HEK293 (cell line): Measurements from ENCODE around the gene TMEM41B.

Experiments
- CTCF ChIA-PET: fragments of 350-600 bp; formaldehyde crosslinking; extraction: SDS; loops from one replicate; lab custom pipeline; 2021; ENCODE audit warnings: antibody characterized with exemption; lab: Yijun Ruan, JAX
- POLR2A ChIA-PET: fragments of 300-600 bp; formaldehyde crosslinking; extraction: SDS; loops from one replicate; lab custom pipeline; 2020; ENCODE audit warnings: antibody characterized with exemption, inconsistent platforms; lab: Yijun Ruan, JAX
- H3K27ac ChIP-seq: fragments of 200-500 bp; sonication (Bioruptor generic); 2 replicates; pipeline ENCODE4 v1.5.1; 2014; ENCODE audit warnings: low read depth, low read length, control low read depth, inconsistent platforms; ENCODE audit errors: extremely low read depth
- H3K36me3 ChIP-seq, 2 experiments: fragments of 200-500 bp in 1 of 2; sonication (Bioruptor generic) in 1 of 2; 1 replicate in 1 of 2; 2 replicates in 1 of 2; pipeline ENCODE4 v1.5.1; 2014 to 2017; ENCODE audit warnings: inconsistent platforms in 2 of 2, low read length in 2 of 2; ENCODE audit not compliant: control insufficient read depth in 2 of 2, insufficient read depth in 1 of 2
- H3K4me1 ChIP-seq: fragments of 200-500 bp; sonication (Bioruptor generic); 2 replicates; pipeline ENCODE4 v1.5.1; 2014; ENCODE audit warnings: mild to moderate bottlenecking, low read length, inconsistent platforms; ENCODE audit not compliant: control insufficient read depth, insufficient read depth
- H3K4me3 ChIP-seq: 2 replicates; pipeline ENCODE4 v1.5.1; 2011; ENCODE audit warnings: low read depth, mild to moderate bottlenecking, control low read depth, low read length, moderate library complexity
- H3K9me3 ChIP-seq: fragments of 200-500 bp; sonication (Bioruptor generic); 2 replicates; pipeline ENCODE4 v1.5.1; 2014; ENCODE audit warnings: low read depth, low read length, inconsistent platforms; ENCODE audit not compliant: control insufficient read depth, insufficient read depth
- BCL11A ChIP-seq: fragments of 450-650 bp; formaldehyde crosslinking; IDR thresholded peaks from 2 replicates; pipeline ENCODE4 v1.5.1; 2016; ENCODE audit warnings: low read depth, missing biosample characterization, missing genetic modification characterization
- MZF1 ChIP-seq: fragments of 450-650 bp; formaldehyde crosslinking; IDR thresholded peaks from 2 replicates; pipeline ENCODE4 v1.5.1; 2017; ENCODE audit warnings: missing biosample characterization, missing genetic modification characterization, borderline replicate concordance
- OSR2 ChIP-seq: fragments of 450-650 bp; formaldehyde crosslinking; IDR thresholded peaks from 2 replicates; pipeline ENCODE4 v1.5.1; 2016; ENCODE audit warnings: missing biosample characterization, missing genetic modification characterization
- RBAK ChIP-seq: fragments of 450-650 bp; formaldehyde crosslinking; IDR thresholded peaks from 2 replicates; pipeline ENCODE4 v1.5.1; 2016; ENCODE audit warnings: missing biosample characterization, missing genetic modification characterization
- REST ChIP-seq: fragments of 450-650 bp; formaldehyde crosslinking; IDR thresholded peaks from 2 replicates; pipeline ENCODE4 v1.5.1; 2016; ENCODE audit warnings: missing biosample characterization, missing genetic modification characterization
- SP2 ChIP-seq: fragments of 450-650 bp; formaldehyde crosslinking; IDR thresholded peaks from 2 replicates; pipeline ENCODE4 v1.5.1; 2016; ENCODE audit warnings: missing biosample characterization, missing genetic modification characterization
- YY2 ChIP-seq: fragments of 450-650 bp; formaldehyde crosslinking; IDR thresholded peaks from 2 replicates; pipeline ENCODE4 v1.5.1; 2016; ENCODE audit warnings: missing biosample characterization, missing genetic modification characterization
- ZBTB26 ChIP-seq: fragments of 450-650 bp; formaldehyde crosslinking; optimal IDR thresholded peaks from 2 replicates; pipeline ENCODE3; 2016; ENCODE audit warnings: missing biosample characterization, mild to moderate bottlenecking, missing genetic modification characterization
- ZNF121 ChIP-seq: fragments of 450-650 bp; formaldehyde crosslinking; IDR thresholded peaks from 2 replicates; pipeline ENCODE4 v1.5.1; 2016; ENCODE audit warnings: missing biosample characterization, missing genetic modification characterization
- ZNF214 ChIP-seq: fragments of 450-650 bp; formaldehyde crosslinking; IDR thresholded peaks from 2 replicates; pipeline ENCODE4 v1.5.1; 2017; ENCODE audit warnings: missing biosample characterization, mild to moderate bottlenecking, missing genetic modification characterization, borderline replicate concordance
- ZNF26 ChIP-seq: fragments of 450-650 bp; formaldehyde crosslinking; IDR thresholded peaks from 2 replicates; pipeline ENCODE4 v1.5.1; 2016; ENCODE audit warnings: missing biosample characterization, missing genetic modification characterization
- ZNF335 ChIP-seq: fragments of 450-650 bp; formaldehyde crosslinking; conservative IDR thresholded peaks from 2 replicates; pipeline ENCODE4 v1.5.1; 2016; ENCODE audit warnings: missing biosample characterization, missing genetic modification characterization
- ZNF423 ChIP-seq: fragments of 450-650 bp; formaldehyde crosslinking; IDR thresholded peaks from 2 replicates; pipeline ENCODE4 v1.5.1; 2016; ENCODE audit warnings: missing biosample characterization, missing genetic modification characterization
- ZNF548 ChIP-seq: fragments of 450-650 bp; formaldehyde crosslinking; IDR thresholded peaks from 2 replicates; pipeline ENCODE4 v1.5.1; 2016; ENCODE audit warnings: missing biosample characterization, missing genetic modification characterization
- ZNF549 ChIP-seq: fragments of 450-650 bp; IDR thresholded peaks from 2 replicates; pipeline ENCODE4 v1.5.1; 2018; ENCODE audit warnings: missing biosample characterization, missing genetic modification characterization, mild to moderate bottlenecking, inconsistent platforms, moderate library complexity
- ZNF629 ChIP-seq: fragments of 450-650 bp; formaldehyde crosslinking; IDR thresholded peaks from 2 replicates; pipeline ENCODE4 v1.5.1; 2017; ENCODE audit warnings: missing biosample characterization, missing genetic modification characterization
- ZNF677 ChIP-seq: fragments of 450-650 bp; IDR thresholded peaks from 2 replicates; pipeline ENCODE4 v1.5.0; 2018; ENCODE audit warnings: missing biosample characterization, mild to moderate bottlenecking, missing genetic modification characterization, moderate library complexity
- ZNF692 ChIP-seq: fragments of 450-650 bp; formaldehyde crosslinking; IDR thresholded peaks from 2 replicates; pipeline ENCODE4 v1.5.1; 2016; ENCODE audit warnings: missing biosample characterization, missing genetic modification characterization
- ZNF707 ChIP-seq: fragments of 450-650 bp; formaldehyde crosslinking; IDR thresholded peaks from 2 replicates; pipeline ENCODE4 v1.5.1; 2016; ENCODE audit warnings: missing biosample characterization, missing genetic modification characterization
- ZSCAN30 ChIP-seq: fragments of 450-650 bp; IDR thresholded peaks from 2 replicates; pipeline ENCODE4 v1.5.1; 2018; ENCODE audit warnings: missing biosample characterization, mild to moderate bottlenecking, missing genetic modification characterization, moderate library complexity

The TMEM41B gene

GRCh38 chr11:9301720-9302119 lies 12.7 kb downstream of the TMEM41B start:
- no peaks in the 10 kb centered on the region for H3K9me3 ChIP-seq
- H3K27ac ChIP-seq = no peak overlapping the region
- no peaks in the 10 kb centered on the region for H3K4me1 ChIP-seq
- POLR2A ChIA-PET = interaction anchor here (0.8 kb wide), 1 partner anchor 11 kb away, joined by 9 read pairs; no protein-coding TSS in a partner anchor
- CTCF ChIA-PET = interaction anchor here (0.7 to 1.2 kb wide), 2 partner anchors 12 to 1021 kb away, joined by 3 to 6 read pairs; no protein-coding TSS in a partner anchor
- peaks cover 0 to 10% of the 10 kb centered on the region in 2 experiments; a peak in 2 of 3 replicates for H3K36me3 ChIP-seq
- H3K4me3 ChIP-seq = no peak overlapping the region
- no peak for TF ChIP-seq BCL11A (tag by site-specific recombination)
- TF ChIP-seq ZSCAN30 (tag by site-specific recombination) = no peak
- TF ChIP-seq ZNF707 (tag by site-specific recombination) = no peak

- Histone ChIP-seq H3K27ac (no peak overlapping the region), H3K4me1 (no peaks in the 10 kb centered on the region), H3K4me3 (no peak overlapping the region), H3K9me3 (no peaks in the 10 kb centered on the region), H3K36me3 (peaks cover 7 to 9% of the 10 kb centered on the region in 2 experiments)
- ChIA-PET POLR2A (no interaction called here), CTCF (no interaction called here)
- no peak for TF ChIP-seq YY2
- TF ChIP-seq RBAK (tag by site-specific recombination) = no peak
- TF ChIP-seq ZNF629 (tag by site-specific recombination) = no peak
- no peak for TF ChIP-seq SP2 (tag by site-specific recombination)
- TF ChIP-seq ZNF549 = no peak
- no peak for TF ChIP-seq OSR2 (tag by site-specific recombination)
- no peak for TF ChIP-seq ZNF423 (tag by site-specific recombination)
- no peak for TF ChIP-seq ZNF26 (tag by site-specific recombination)
- no peak for TF ChIP-seq MZF1 (tag by site-specific recombination)
- TF ChIP-seq ZNF335 (tag by site-specific recombination) = no peak
- no peak for TF ChIP-seq ZBTB26 (tag by site-specific recombination)
- TF ChIP-seq REST (tag by site-specific recombination) = no peak
- no peak for TF ChIP-seq ZNF548 (tag by site-specific recombination)
- TF ChIP-seq ZNF121 (tag by site-specific recombination) = no peak
- TF ChIP-seq ZNF677 (tag by site-specific recombination) = no peak
- no peak for TF ChIP-seq ZNF692
- TF ChIP-seq ZNF214 = no peak
These were observed 20.7 kb downstream of the TMEM41B start for GRCh38 chr11:9293646-9294045.
